Parathyroid adenoma (tissue), 2 donors: Measurements from ENCODE around the gene SIGLEC10.
"Not testable (repeated sequence)": the region's sequence is repeated elsewhere in the genome, so short reads cannot be mapped to it uniquely, and the experiment has no call there.

ENCODE experiments used
- H2AFZ ChIP-seq: fragments of 300-600 bp; sonication (generic); one replicate; pipeline ENCODE4 v1.7.0; 2017; ENCODE audit warnings: antibody characterized with exemption, mild to moderate bottlenecking
- H3K27ac ChIP-seq: fragments of 300-600 bp; sonication (generic); one replicate; pipeline ENCODE4 v1.7.0; 2017
- H3K27me3 ChIP-seq: fragments of 300-600 bp; sonication (generic); one replicate; pipeline ENCODE4 v1.7.0; 2017; ENCODE audit warnings: low read length; ENCODE audit not compliant: control insufficient read depth, insufficient read depth
- H3K36me3 ChIP-seq: fragments of 300-600 bp; sonication (generic); one replicate; pipeline ENCODE4 v1.7.0; 2017; ENCODE audit warnings: low read length; ENCODE audit not compliant: control insufficient read depth, insufficient read depth
- H3K4me1 ChIP-seq: fragments of 300-600 bp; sonication (generic); one replicate; pipeline ENCODE4 v1.7.0; 2017; ENCODE audit warnings: control low read depth
- H3K4me2 ChIP-seq: fragments of 300-600 bp; sonication (generic); one replicate; pipeline ENCODE4 v1.7.0; 2017; ENCODE audit warnings: low read length
- H3K4me3 ChIP-seq: fragments of 300-600 bp; sonication (generic); one replicate; pipeline ENCODE4 v1.7.0; 2017; ENCODE audit warnings: low read depth, low read length
- H3K79me2 ChIP-seq: fragments of 300-600 bp; sonication (generic); one replicate; pipeline ENCODE4 v1.7.0; 2017; ENCODE audit warnings: control low read depth
- H3K9ac ChIP-seq: fragments of 300-600 bp; sonication (generic); one replicate; pipeline ENCODE4 v1.7.0; 2017; ENCODE audit warnings: mild to moderate bottlenecking
- H3K9me3 ChIP-seq: fragments of 300-600 bp; sonication (generic); one replicate; pipeline ENCODE4 v1.7.0; 2017; ENCODE audit warnings: low read length; ENCODE audit not compliant: control insufficient read depth
- CTCF ChIP-seq: fragments of 300-600 bp; sonication (generic); IDR thresholded peaks from one replicate; pipeline ENCODE4 v1.7.0; 2017; ENCODE audit warnings: antibody characterized with exemption, mild to moderate bottlenecking
- donor health status: primary hyperparathyroidism.

SIGLEC10 gene

GRCh38 chr19:51427201-51427600, 9.8 kb upstream of the SIGLEC10 start:
- H3K4me3 ChIP-seq: no peak overlapping the region
- no peaks in the 10 kb centered on the region for H3K79me2 ChIP-seq
- no peak for TF ChIP-seq CTCF
- no peaks in the 10 kb centered on the region for H3K4me1 ChIP-seq
- H3K36me3 ChIP-seq: no peaks in the 10 kb centered on the region
- no peaks in the 10 kb centered on the region for H3K27me3 ChIP-seq
- no peak overlapping the region for H3K27ac ChIP-seq
- H3K9me3 ChIP-seq: no peaks in the 10 kb centered on the region
- H2AFZ ChIP-seq: no peak overlapping the region
- H3K4me2 ChIP-seq: no peak overlapping the region
- no peak overlapping the region for H3K9ac ChIP-seq

- H3K4me3 ChIP-seq: no peak overlapping the region
Measured at GRCh38 chr19:51422053-51422448, 4.6 kb upstream of the SIGLEC10 start.

GRCh38 chr19:51421229-51422052, 4.0 kb upstream of the SIGLEC10 start:
- no peak for TF ChIP-seq CTCF
- Histone ChIP-seq H3K27ac (no peak overlapping the region), H3K9me3 (no peaks in the 10 kb centered on the region), H2AFZ (peak overlapping the region; percentile 64), H3K4me3 (no peak overlapping the region), H3K79me2 (no peaks in the 10 kb centered on the region), H3K9ac (no peak overlapping the region), H3K27me3 (no peaks in the 10 kb centered on the region), H3K36me3 (no peaks in the 10 kb centered on the region), H3K4me1 (no peaks in the 10 kb centered on the region), H3K4me2 (no peak overlapping the region)

More at GRCh38 chr19:51422053-51422448, 4.6 kb upstream of the SIGLEC10 start:
- TF ChIP-seq CTCF: peak; percentile 97
- Histone ChIP-seq H3K27ac (no peak overlapping the region), H3K4me1 (no peaks in the 10 kb centered on the region), H3K4me2 (no peak overlapping the region), H3K36me3 (no peaks in the 10 kb centered on the region), H2AFZ (peak overlapping the region; percentile 64), H3K9me3 (no peaks in the 10 kb centered on the region), H3K79me2 (no peaks in the 10 kb centered on the region), H3K9ac (no peak overlapping the region), H3K27me3 (no peaks in the 10 kb centered on the region)

- not testable (repeated sequence) for H3K4me1 ChIP-seq, H3K27me3 ChIP-seq, H3K4me2 ChIP-seq, H3K79me2 ChIP-seq, H3K27ac ChIP-seq, H3K9me3 ChIP-seq, H2AFZ ChIP-seq, H3K4me3 ChIP-seq, H3K9ac ChIP-seq, H3K36me3 ChIP-seq
Measured at GRCh38 chr19:51420511-51420910, 3.1 kb upstream of the SIGLEC10 start.

- Histone ChIP-seq H3K27ac (no peak overlapping the region), H3K9me3 (no peaks in the 10 kb centered on the region), H2AFZ (no peak overlapping the region), H3K79me2 (no peaks in the 10 kb centered on the region), H3K27me3 (no peaks in the 10 kb centered on the region), H3K4me1 (no peaks in the 10 kb centered on the region), H3K4me3 (no peak overlapping the region), H3K36me3 (no peaks in the 10 kb centered on the region), H3K9ac (no peak overlapping the region), H3K4me2 (no peak overlapping the region)
- no peak for TF ChIP-seq CTCF
Measured at GRCh38 chr19:51418707-51419106, 1.3 kb upstream of the SIGLEC10 start.
